Fibroblast of the aortic adventitia (primary cell): ENCODE results near the gene MRPS30. TPM values are rescaled to one million over a fixed set of nuclear protein-coding genes. Genes with fewer than 3 reads are reported as not detected.
A peak's percentile ranks its signal among the peaks of the same experiment; 100 is the strongest.

Experiments
- DNase-seq: peaks from one replicate; pipeline ENCODE4 v3.0.0-alpha.2; 2010; ENCODE audit warnings: low read depth
- H3K4me3 ChIP-seq: 2 replicates; pipeline ENCODE4 v1.5.1; 2011; ENCODE audit warnings: low read depth, mild to moderate bottlenecking, control low read depth, low read length, moderate library complexity
- total RNA-seq: library from RNA; depleted of rRNA; stranded (reverse); fragments of >200 nt; gene quantifications from 2 replicates; pipeline ENCODE4 v1.2.3, GENCODE V29; 2012; ENCODE audit warnings: low replicate concordance
- TF ChIP-seq, protein P1 (sequence below): IDR thresholded peaks from 2 replicates; pipeline ENCODE4 v1.5.1; 2011; ENCODE audit warnings: mild to moderate bottlenecking, low read length, control low read depth, inconsistent platforms; ENCODE audit not compliant: insufficient read depth

Gene MRPS30
- total RNA-seq, 1 donor = 78.6 TPM

DNA sequence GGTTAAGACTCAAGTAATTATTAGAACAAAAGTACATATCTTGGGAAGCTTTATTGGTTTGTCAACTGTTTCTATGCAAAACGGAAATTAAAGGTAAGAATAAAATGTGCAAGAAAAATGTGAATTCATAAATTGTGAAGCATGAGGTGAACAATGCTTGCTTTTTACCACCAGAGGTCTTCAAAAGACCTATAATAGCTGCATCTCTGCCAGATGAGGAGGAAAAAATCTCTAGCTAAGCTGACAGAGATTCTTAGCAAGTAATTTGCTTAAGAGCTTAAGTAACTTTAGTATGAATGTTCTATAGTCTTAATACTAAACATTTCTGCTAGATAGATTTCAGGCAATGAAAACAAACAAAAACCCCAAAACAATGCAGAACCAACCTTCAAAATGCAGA lies 54.1 kb downstream of the MRPS30 start:
- no peak overlapping the region for H3K4me3 ChIP-seq
- peak; percentile 15 for DNase-seq
- TF ChIP-seq, protein P1, sequence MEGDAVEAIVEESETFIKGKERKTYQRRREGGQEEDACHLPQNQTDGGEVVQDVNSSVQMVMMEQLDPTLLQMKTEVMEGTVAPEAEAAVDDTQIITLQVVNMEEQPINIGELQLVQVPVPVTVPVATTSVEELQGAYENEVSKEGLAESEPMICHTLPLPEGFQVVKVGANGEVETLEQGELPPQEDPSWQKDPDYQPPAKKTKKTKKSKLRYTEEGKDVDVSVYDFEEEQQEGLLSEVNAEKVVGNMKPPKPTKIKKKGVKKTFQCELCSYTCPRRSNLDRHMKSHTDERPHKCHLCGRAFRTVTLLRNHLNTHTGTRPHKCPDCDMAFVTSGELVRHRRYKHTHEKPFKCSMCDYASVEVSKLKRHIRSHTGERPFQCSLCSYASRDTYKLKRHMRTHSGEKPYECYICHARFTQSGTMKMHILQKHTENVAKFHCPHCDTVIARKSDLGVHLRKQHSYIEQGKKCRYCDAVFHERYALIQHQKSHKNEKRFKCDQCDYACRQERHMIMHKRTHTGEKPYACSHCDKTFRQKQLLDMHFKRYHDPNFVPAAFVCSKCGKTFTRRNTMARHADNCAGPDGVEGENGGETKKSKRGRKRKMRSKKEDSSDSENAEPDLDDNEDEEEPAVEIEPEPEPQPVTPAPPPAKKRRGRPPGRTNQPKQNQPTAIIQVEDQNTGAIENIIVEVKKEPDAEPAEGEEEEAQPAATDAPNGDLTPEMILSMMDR = peak; percentile 32
